BE2C (cell line): ENCODE results near the gene HLA-DPA1.

Source experiments
- DNase-seq: peaks from one replicate; pipeline ENCODE4 v3.0.0-alpha.2; 2020
- H3K27me3 ChIP-seq: fragments of 250-450 bp; sonication (Bioruptor Pico); 2 replicates; pipeline ENCODE4 v1.5.1; 2020; ENCODE audit warnings: mild to moderate bottlenecking
- H3K36me3 ChIP-seq: fragments of 250-450 bp; sonication (Bioruptor Pico); 2 replicates; pipeline ENCODE4 v1.5.1; 2020; ENCODE audit warnings: mild to moderate bottlenecking
- H3K4me1 ChIP-seq: fragments of 250-450 bp; sonication (Bioruptor Pico); 2 replicates; pipeline ENCODE4 v1.5.1; 2020
- H3K4me3 ChIP-seq: 2 replicates; pipeline ENCODE4 v1.5.1; 2011; ENCODE audit warnings: low read depth, low read length
- H3K9me3 ChIP-seq: fragments of 250-450 bp; sonication (Bioruptor Pico); 2 replicates; pipeline ENCODE4 v1.5.1; 2020
- CTCF ChIP-seq: IDR thresholded peaks from 2 replicates; pipeline ENCODE4 v1.5.1; 2012; ENCODE audit warnings: mild to moderate bottlenecking, low read depth, low read length

Gene HLA-DPA1

GRCh38 chr6:33078919-33079521 is 5.6 kb upstream of the HLA-DPA1 start:
- no peak for TF ChIP-seq CTCF
- H3K9me3 ChIP-seq = no peaks in the 10 kb centered on the region
- H3K4me3 ChIP-seq = no peak overlapping the region
- no peaks in the 10 kb centered on the region for H3K36me3 ChIP-seq
- DNase-seq = no peak
- peaks cover 39% of the 10 kb centered on the region for H3K27me3 ChIP-seq
- no peaks in the 10 kb centered on the region for H3K4me1 ChIP-seq

GRCh38 chr6:33078442-33078841 is 5.0 kb upstream of the HLA-DPA1 start:
- H3K36me3 ChIP-seq = no peaks in the 10 kb centered on the region
- no peaks in the 10 kb centered on the region for H3K4me1 ChIP-seq
- peaks cover 41% of the 10 kb centered on the region for H3K27me3 ChIP-seq
- H3K4me3 ChIP-seq = no peak overlapping the region
- no peak for TF ChIP-seq CTCF
- H3K9me3 ChIP-seq = no peaks in the 10 kb centered on the region
- DNase-seq = no peak

- no peak for TF ChIP-seq CTCF
- H3K4me3 ChIP-seq = no peak overlapping the region
- H3K9me3 ChIP-seq = no peaks in the 10 kb centered on the region
- DNase-seq = no peak
- H3K36me3 ChIP-seq = no peaks in the 10 kb centered on the region
- no peaks in the 10 kb centered on the region for H3K4me1 ChIP-seq
- peaks cover 46% of the 10 kb centered on the region for H3K27me3 ChIP-seq
Measured at GRCh38 chr6:33077908-33078307, 4.5 kb upstream of the HLA-DPA1 start.

GRCh38 chr6:33076406-33076934 is 3.0 kb upstream of the HLA-DPA1 start:
- DNase-seq = no peak
- TF ChIP-seq CTCF = no peak
- peaks cover 53% of the 10 kb centered on the region for H3K27me3 ChIP-seq
- no peaks in the 10 kb centered on the region for H3K4me1 ChIP-seq
- H3K4me3 ChIP-seq = no peak overlapping the region
- H3K36me3 ChIP-seq = no peaks in the 10 kb centered on the region
- no peaks in the 10 kb centered on the region for H3K9me3 ChIP-seq

- Histone ChIP-seq H3K36me3 (no peaks in the 10 kb centered on the region), H3K9me3 (no peaks in the 10 kb centered on the region), H3K27me3 (peaks cover 51% of the 10 kb centered on the region), H3K4me3 (no peak within 1 kb of the TSS), H3K4me1 (no peaks in the 10 kb centered on the region)
- no peak for DNase-seq
- no peak for TF ChIP-seq CTCF
Measured at GRCh38 chr6:33075568-33076405, 2.3 kb upstream of the HLA-DPA1 start, which contains the start of gene HLA-DPB1. HLA-DPB1 (plus strand) TSS chr6:33075990; CDS start chr6:33076042, 52 bp downstream.

GRCh38 chr6:33075208-33075567 is 1.7 kb upstream of the HLA-DPA1 start:
- Histone ChIP-seq H3K4me1 (no peaks in the 10 kb centered on the region), H3K4me3 (no peak overlapping the region), H3K9me3 (no peaks in the 10 kb centered on the region), H3K27me3 (peaks cover 45% of the 10 kb centered on the region), H3K36me3 (no peaks in the 10 kb centered on the region)
- DNase-seq = no peak
- TF ChIP-seq CTCF = no peak
